Panc1 (cell line): Measurements from ENCODE around the gene HYDIN.
"Not testable (repeated sequence)": the region's sequence is repeated elsewhere in the genome, so short reads cannot be mapped to it uniquely, and the experiment has no call there.

ENCODE experiments used
- POLR2AphosphoS5 ChIP-seq: IDR thresholded peaks from 2 replicates; pipeline ENCODE4 v1.6.1; 2012; ENCODE audit warnings: mild to moderate bottlenecking, low read depth, low read length, moderate library complexity
- TF ChIP-seq, protein P1 (sequence below): fragments of 450-650 bp; IDR thresholded peaks from 2 replicates; pipeline ENCODE4 v1.5.1; 2017; ENCODE audit warnings: mild to moderate bottlenecking

DNA sequence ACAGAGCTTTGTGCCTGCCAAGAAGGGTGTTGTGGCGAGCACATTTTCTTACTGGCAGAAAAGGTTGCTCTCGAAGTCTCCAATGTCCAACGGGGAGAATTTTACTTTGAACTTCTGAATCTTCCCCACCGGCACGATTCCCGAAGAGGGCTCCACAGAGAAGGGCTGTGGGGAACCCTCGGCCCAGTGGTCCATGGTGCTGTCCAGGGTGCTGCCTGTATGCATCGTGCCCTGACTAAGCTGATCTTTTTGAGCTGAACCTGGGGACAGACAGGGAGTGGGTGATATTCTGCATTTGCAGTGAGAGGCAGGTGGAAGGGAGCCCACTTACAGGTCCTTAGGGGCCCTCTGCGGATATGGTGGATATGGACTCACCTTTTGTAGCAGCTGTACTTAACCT lies 368.5 kb downstream of the HYDIN start:
- not testable (repeated sequence) for TF ChIP-seq POLR2AphosphoS5
- TF ChIP-seq, protein P1, sequence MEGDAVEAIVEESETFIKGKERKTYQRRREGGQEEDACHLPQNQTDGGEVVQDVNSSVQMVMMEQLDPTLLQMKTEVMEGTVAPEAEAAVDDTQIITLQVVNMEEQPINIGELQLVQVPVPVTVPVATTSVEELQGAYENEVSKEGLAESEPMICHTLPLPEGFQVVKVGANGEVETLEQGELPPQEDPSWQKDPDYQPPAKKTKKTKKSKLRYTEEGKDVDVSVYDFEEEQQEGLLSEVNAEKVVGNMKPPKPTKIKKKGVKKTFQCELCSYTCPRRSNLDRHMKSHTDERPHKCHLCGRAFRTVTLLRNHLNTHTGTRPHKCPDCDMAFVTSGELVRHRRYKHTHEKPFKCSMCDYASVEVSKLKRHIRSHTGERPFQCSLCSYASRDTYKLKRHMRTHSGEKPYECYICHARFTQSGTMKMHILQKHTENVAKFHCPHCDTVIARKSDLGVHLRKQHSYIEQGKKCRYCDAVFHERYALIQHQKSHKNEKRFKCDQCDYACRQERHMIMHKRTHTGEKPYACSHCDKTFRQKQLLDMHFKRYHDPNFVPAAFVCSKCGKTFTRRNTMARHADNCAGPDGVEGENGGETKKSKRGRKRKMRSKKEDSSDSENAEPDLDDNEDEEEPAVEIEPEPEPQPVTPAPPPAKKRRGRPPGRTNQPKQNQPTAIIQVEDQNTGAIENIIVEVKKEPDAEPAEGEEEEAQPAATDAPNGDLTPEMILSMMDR: not testable (repeated sequence)
